ENCODE data around the gene MYO1H. TPM values are rescaled to one million over a fixed set of nuclear protein-coding genes. Genes with fewer than 3 reads are reported as not detected.

Gene MYO1H
- total RNA-seq, 2 donors from 2014 or later, result not detected

- no peak for DNase-seq
- Mint-ChIP-seq H3K4me1 (peaks cover 4% of the 10 kb centered on the region), H3K36me3 (ENCODE audit: low read depth) (peaks cover 17% of the 10 kb centered on the region), H3K27me3 (no peaks in the 10 kb centered on the region), H3K4me3 (no peak overlapping the region), H3K27ac (no peak overlapping the region)
- H3K9me3 ChIP-seq (ENCODE audit: control insufficient read depth, low read length, poor library complexity, severe bottlenecking), result no peaks in the 10 kb centered on the region
- ATAC-seq, result no peak
Measured at GRCh38 chr12:109493090-109493489, 145.4 kb downstream of the MYO1H start.

GRCh38 chr12:109493938-109494337 lies 146.2 kb downstream of the MYO1H start:
- DNase-seq, result no peak
- Mint-ChIP-seq H3K27me3 (no peaks in the 10 kb centered on the region), H3K36me3 (ENCODE audit: low read depth) (peaks cover 17% of the 10 kb centered on the region)

GRCh38 chr12:109494348-109494881 lies 146.7 kb downstream of the MYO1H start:
- Mint-ChIP-seq H3K27ac (no peak overlapping the region), H3K4me3 (no peak overlapping the region), H3K27me3 (no peaks in the 10 kb centered on the region), H3K36me3 (ENCODE audit: low read depth) (peaks cover 17% of the 10 kb centered on the region), H3K4me1 (peaks cover 2% of the 10 kb centered on the region)
- H3K9me3 ChIP-seq (ENCODE audit: control insufficient read depth, low read length, poor library complexity, severe bottlenecking), result no peaks in the 10 kb centered on the region
- ATAC-seq (no peak), DNase-seq (no peak)

More at GRCh38 chr12:109493938-109494337, 146.2 kb downstream of the MYO1H start:
- no peaks in the 10 kb centered on the region for H3K9me3 ChIP-seq (ENCODE audit: control insufficient read depth, low read length, poor library complexity, severe bottlenecking)
- no peak overlapping the region for H3K4me3 Mint-ChIP-seq
- H3K4me1 Mint-ChIP-seq, result peaks cover 4% of the 10 kb centered on the region
- ATAC-seq, result no peak
- H3K27ac Mint-ChIP-seq, result no peak overlapping the region

GRCh38 chr12:109495012-109495411 lies 147.3 kb downstream of the MYO1H start:
- no peaks in the 10 kb centered on the region for H3K9me3 ChIP-seq (ENCODE audit: control insufficient read depth, low read length, poor library complexity, severe bottlenecking)
- Mint-ChIP-seq H3K27me3 (no peaks in the 10 kb centered on the region), H3K36me3 (ENCODE audit: low read depth) (peaks cover 17% of the 10 kb centered on the region), H3K27ac (no peak overlapping the region), H3K4me1 (peaks cover 2% of the 10 kb centered on the region), H3K4me3 (no peak overlapping the region)
- DNase-seq (no peak), ATAC-seq (no peak)

GRCh38 chr12:109496306-109496705 lies 148.6 kb downstream of the MYO1H start:
- ATAC-seq, result no peak
- H3K4me1 Mint-ChIP-seq, result peaks cover 2% of the 10 kb centered on the region
- H3K4me3 Mint-ChIP-seq, result no peak overlapping the region
- no peaks in the 10 kb centered on the region for H3K9me3 ChIP-seq (ENCODE audit: control insufficient read depth, low read length, poor library complexity, severe bottlenecking)
- H3K27ac Mint-ChIP-seq, result no peak overlapping the region
- H3K36me3 Mint-ChIP-seq (ENCODE audit: low read depth), result peaks cover 19% of the 10 kb centered on the region
- H3K27me3 Mint-ChIP-seq, result no peaks in the 10 kb centered on the region
- DNase-seq, result no peak

- Mint-ChIP-seq H3K36me3 (ENCODE audit: low read depth) (peaks cover 22% of the 10 kb centered on the region), H3K27me3 (no peaks in the 10 kb centered on the region), H3K27ac (no peak overlapping the region), H3K4me3 (no peak overlapping the region), H3K4me1 (peaks cover 2% of the 10 kb centered on the region)
- no peak for ATAC-seq
- no peaks in the 10 kb centered on the region for H3K9me3 ChIP-seq (ENCODE audit: control insufficient read depth, low read length, poor library complexity, severe bottlenecking)
- DNase-seq, result no peak
Measured at GRCh38 chr12:109497675-109498074, 150.0 kb downstream of the MYO1H start.

Other genes with a start within 250 kb of the MYO1H start
- gene ACACB, start 231.3 kb upstream of the MYO1H start, total RNA-seq, result 10 to 100 TPM; 22.2 to 25.9 TPM
- gene FOXN4, start 38.6 kb upstream of the MYO1H start, total RNA-seq, result not detected
- 10 to 100 TPM; 19.5 to 35.2 TPM for gene KCTD10, start 129.4 kb downstream of the MYO1H start, total RNA-seq
- 10 to 100 TPM; 26.9 to 32.9 TPM for gene UBE3B, start 129.7 kb downstream of the MYO1H start, total RNA-seq
- gene MMAB, start 225.6 kb downstream of the MYO1H start, total RNA-seq, result 10 to 100 TPM in 1 of 2 donors, 1 to 10 TPM in 1; 8.0 to 12.1 TPM
- 10 to 100 TPM; 10.8 to 14.8 TPM for gene MVK, start 225.9 kb downstream of the MYO1H start, total RNA-seq

Measured in T-helper 17 cell (primary cell).